ENCODE data around the gene AHCYL2.

- no peak for TF ChIP-seq EZH2 (IDR thresholded peaks at IDR 0.05; ENCODE audit: low read depth, low read length, severe bottlenecking)
- no peak for TF ChIP-seq SP1 (IDR thresholded peaks at IDR 0.05; ENCODE audit: low read depth, low read length)
- TF ChIP-seq ZNF274 (IDR thresholded peaks at IDR 0.05; ENCODE audit: borderline replicate concordance, extremely low read depth, low read length), result no peak
- no peak for TF ChIP-seq CTCF (IDR thresholded peaks at IDR 0.05; ENCODE audit: control extremely low read depth in 1 of 3, insufficient read depth in 1 of 3, low read depth in 1 of 3, low read length in 3 of 3)
- no peak for TF ChIP-seq SIRT6 (IDR thresholded peaks at IDR 0.05; ENCODE audit: low read length)
- no peak for TF ChIP-seq EGR1 (IDR thresholded peaks at IDR 0.05; ENCODE audit: borderline replicate concordance, low read depth, low read length)
- no peak for TF ChIP-seq ATF2 (IDR thresholded peaks at IDR 0.05; ENCODE audit: low read length)
- no peak for TF ChIP-seq RAD21 (IDR thresholded peaks at IDR 0.05 in 1 of 2, conservative IDR thresholded peaks at IDR 0.05 in 1 of 2; ENCODE audit: low read depth in 2 of 2, low read length in 2 of 2)
Observed at GRCh38 chr7:129421717-129422250, 197.0 kb downstream of the AHCYL2 start.
